ENCODE results near the gene G3BP2.
A peak's percentile ranks its signal among the peaks of the same experiment; 100 is the strongest.
"Not testable (repeated sequence)": the region's sequence is repeated elsewhere in the genome, so short reads cannot be mapped to it uniquely, and the experiment has no call there.

G3BP2 gene

GRCh38 chr4:75699299-75699698 is 26.1 kb upstream of the G3BP2 start:
- no peak overlapping the region for H3K4me3 ChIP-seq (ENCODE audit: low read depth, low read length)
- no peak for TF ChIP-seq POLR2A (IDR thresholded peaks at IDR 0.05; ENCODE audit: extremely low read depth, insufficient read length)
- no peak for TF ChIP-seq CTCF (IDR thresholded peaks at IDR 0.05; ENCODE audit: low read depth, low read length)
- TF ChIP-seq, protein P1, sequence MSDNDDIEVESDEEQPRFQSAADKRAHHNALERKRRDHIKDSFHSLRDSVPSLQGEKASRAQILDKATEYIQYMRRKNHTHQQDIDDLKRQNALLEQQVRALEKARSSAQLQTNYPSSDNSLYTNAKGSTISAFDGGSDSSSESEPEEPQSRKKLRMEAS (IDR thresholded peaks at IDR 0.05; ENCODE audit: low read depth, low read length), result no peak
- no peak for TF ChIP-seq MYC (IDR thresholded peaks at IDR 0.05; ENCODE audit: low read depth, low read length)
- DNase-seq (ENCODE audit: low read depth), result no peak

GRCh38 chr4:75698963-75699228 is 25.7 kb upstream of the G3BP2 start:
- no peak overlapping the region for H3K4me3 ChIP-seq (ENCODE audit: low read depth, low read length)
- no peak for TF ChIP-seq MYC (IDR thresholded peaks at IDR 0.05; ENCODE audit: low read depth, low read length)
- TF ChIP-seq, protein P1 (IDR thresholded peaks at IDR 0.05; ENCODE audit: low read depth, low read length), result no peak
- TF ChIP-seq POLR2A (IDR thresholded peaks at IDR 0.05; ENCODE audit: extremely low read depth, insufficient read length), result no peak
- no peak for TF ChIP-seq CTCF (IDR thresholded peaks at IDR 0.05; ENCODE audit: low read depth, low read length)
- no peak for DNase-seq (ENCODE audit: low read depth)

DNA sequence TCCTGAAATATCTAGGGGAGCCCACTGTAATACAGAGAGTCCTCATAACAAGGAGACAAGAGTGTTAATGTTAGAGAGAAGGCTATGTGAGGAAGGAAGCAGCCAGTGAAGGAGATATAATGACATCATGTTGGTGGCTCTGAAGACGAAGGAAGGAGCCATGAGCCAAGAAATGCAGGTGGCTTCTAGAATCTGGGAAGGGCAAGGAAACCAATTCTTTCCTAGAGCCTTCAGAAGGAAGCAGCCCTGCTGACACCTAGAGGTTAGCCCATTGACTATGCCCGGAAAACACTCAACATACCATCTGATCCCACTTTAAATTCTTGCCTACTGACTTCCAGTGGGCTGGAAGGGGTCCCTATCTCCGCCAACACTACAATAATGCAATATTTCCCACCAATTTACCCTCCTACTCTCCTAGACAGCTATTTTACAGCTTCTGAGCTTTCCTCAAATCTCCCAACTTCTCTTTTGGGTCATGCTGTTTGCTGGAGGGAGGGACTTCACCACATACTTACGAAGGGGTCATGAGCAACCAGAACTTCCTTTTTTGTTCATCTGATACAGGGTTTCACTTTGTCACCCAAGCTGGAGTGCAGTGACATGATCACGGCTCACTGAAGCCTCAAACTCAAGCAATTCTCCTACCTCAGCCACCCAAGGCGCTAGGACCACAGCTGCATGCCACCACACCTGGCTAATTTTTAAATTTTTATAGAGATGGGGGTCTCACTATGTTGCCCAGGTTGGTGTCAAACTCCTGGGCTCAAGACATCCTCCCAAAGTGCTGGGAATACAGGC is 25.2 kb upstream of the G3BP2 start:
- H3K4me3 ChIP-seq (ENCODE audit: low read depth, low read length), result no peak overlapping the region
- DNase-seq (ENCODE audit: low read depth), result peak; percentile 78
- TF ChIP-seq CTCF (IDR thresholded peaks at IDR 0.05; ENCODE audit: low read depth, low read length) (no peak), MYC (IDR thresholded peaks at IDR 0.05; ENCODE audit: low read depth, low read length) (no peak), POLR2A (IDR thresholded peaks at IDR 0.05; ENCODE audit: extremely low read depth, insufficient read length) (no peak)
- TF ChIP-seq, protein P1 (IDR thresholded peaks at IDR 0.05; ENCODE audit: low read depth, low read length), result no peak

DNA sequence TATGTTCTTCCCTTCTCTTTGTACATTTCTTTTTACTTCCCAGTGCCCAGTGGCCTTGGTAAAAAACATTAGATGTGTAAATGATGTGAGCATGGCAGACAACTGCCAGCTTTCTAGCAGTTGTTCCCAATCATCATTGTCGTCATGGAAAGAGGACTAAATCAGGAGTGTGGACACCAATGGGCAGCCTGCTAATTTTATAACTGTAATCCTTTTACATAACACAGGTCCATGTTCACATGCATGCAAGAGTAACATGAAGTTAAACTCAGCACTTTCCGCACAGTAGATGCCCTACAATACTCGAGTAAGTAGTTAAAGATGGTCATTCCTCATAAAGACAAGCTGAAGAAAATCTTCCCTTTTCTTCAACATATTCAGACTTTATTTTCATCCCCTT is 23.4 kb upstream of the G3BP2 start:
- no peak for DNase-seq (ENCODE audit: low read depth)
- TF ChIP-seq MYC (IDR thresholded peaks at IDR 0.05; ENCODE audit: low read depth, low read length) (no peak), POLR2A (IDR thresholded peaks at IDR 0.05; ENCODE audit: extremely low read depth, insufficient read length) (no peak), CTCF (IDR thresholded peaks at IDR 0.05; ENCODE audit: low read depth, low read length) (no peak)
- TF ChIP-seq, protein P1 (IDR thresholded peaks at IDR 0.05; ENCODE audit: low read depth, low read length), result no peak
- no peak overlapping the region for H3K4me3 ChIP-seq (ENCODE audit: low read depth, low read length)

DNA sequence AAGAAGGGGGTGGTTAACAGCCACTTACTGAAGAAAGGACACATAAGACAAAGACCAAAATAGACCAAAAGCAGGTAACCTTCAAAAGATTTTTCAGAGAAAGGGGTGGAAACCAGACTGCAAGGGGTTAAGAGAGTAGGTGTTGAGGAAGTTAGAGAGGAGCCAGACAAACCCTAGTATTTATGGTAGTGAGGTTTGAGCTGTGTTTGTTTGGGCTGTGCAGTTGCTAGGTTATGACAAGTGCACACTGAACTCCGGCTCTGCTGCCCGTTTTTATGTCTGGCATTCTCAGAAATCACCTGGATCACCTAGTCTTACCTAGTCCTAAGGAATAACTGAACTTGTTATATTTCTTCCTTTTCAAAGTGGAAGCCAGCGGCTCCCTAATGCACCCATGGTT is 22.9 kb upstream of the G3BP2 start:
- TF ChIP-seq POLR2A (IDR thresholded peaks at IDR 0.05; ENCODE audit: extremely low read depth, insufficient read length) (no peak), CTCF (IDR thresholded peaks at IDR 0.05; ENCODE audit: low read depth, low read length) (no peak), MYC (IDR thresholded peaks at IDR 0.05; ENCODE audit: low read depth, low read length) (no peak)
- TF ChIP-seq, protein P1 (IDR thresholded peaks at IDR 0.05; ENCODE audit: low read depth, low read length), result no peak
- H3K4me3 ChIP-seq (ENCODE audit: low read depth, low read length), result no peak overlapping the region
- no peak for DNase-seq (ENCODE audit: low read depth)

DNA sequence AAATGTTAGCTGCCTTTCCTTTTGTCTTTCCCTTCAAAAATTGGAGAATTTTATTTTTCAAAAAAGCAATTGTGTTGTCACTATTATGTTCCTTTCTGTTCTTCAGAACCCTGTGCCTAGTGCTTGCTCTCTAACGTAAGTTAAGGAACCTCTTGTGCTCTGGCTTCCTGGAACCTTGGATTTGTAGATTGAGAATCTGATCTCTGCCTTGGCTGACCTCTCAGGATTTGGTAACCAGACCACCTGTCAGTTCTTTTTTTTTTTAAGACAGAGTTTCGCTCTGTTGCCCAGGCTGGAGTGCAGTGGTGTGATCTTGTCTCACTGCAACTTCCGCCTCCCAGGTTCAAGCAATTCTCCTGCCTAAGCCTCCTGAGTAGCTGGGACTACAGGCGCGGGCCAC is 18.9 kb upstream of the G3BP2 start:
- not testable (repeated sequence) for H3K4me3 ChIP-seq (ENCODE audit: low read depth, low read length); DNase-seq (ENCODE audit: low read depth)

DNA sequence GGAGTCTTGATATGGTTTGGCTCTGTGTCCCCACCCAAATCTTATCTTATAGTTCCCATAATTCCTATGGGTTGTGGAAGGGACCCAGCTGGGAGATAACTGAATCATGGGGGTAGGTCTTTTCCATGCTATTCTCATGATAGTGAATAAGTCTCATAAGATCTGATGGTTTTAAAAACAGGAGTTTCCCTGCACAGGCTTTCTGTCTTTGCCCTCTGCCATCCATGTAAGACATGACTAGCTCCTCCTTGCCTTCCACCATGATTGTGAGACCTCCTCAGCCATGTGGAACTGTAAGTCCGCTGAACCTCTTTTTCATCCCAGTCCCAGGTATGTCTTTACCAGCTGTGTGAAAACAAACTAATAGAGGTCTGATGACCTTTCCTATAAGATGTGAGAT is 13.9 kb upstream of the G3BP2 start:
- H3K4me3 ChIP-seq (ENCODE audit: low read depth, low read length); DNase-seq (ENCODE audit: low read depth): not testable (repeated sequence)
